Mesenchymal stem cell (in vitro differentiated cells and primary cell): ENCODE measurements around the gene RNGTT.

Experiments used
- DNase-seq: peaks from one replicate; pipeline ENCODE4 v3.0.0-alpha.2; 2013
- H2AFZ ChIP-seq: one replicate; pipeline ENCODE4 v1.6.1; 2013; ENCODE audit warnings: low read depth, mild to moderate bottlenecking, control low read depth, inconsistent platforms, low read length, moderate library complexity
- H2AK5ac ChIP-seq: 2 replicates; pipeline ENCODE4 v1.6.1; 2013; ENCODE audit warnings: low read length, moderate library complexity, mild to moderate bottlenecking, inconsistent platforms; ENCODE audit not compliant: severe bottlenecking
- H2BK120ac ChIP-seq: one replicate; pipeline ENCODE4 v1.6.1; 2013; ENCODE audit warnings: low read depth, mild to moderate bottlenecking, inconsistent platforms, low read length, moderate library complexity
- H2BK12ac ChIP-seq, 2 experiments: one replicate each; pipeline ENCODE4 v1.6.1; 2013; ENCODE audit warnings: inconsistent platforms in 2 of 2, low read length in 2 of 2, mild to moderate bottlenecking in 2 of 2, moderate library complexity in 2 of 2, control low read depth in 1 of 2
- H2BK15ac ChIP-seq: one replicate; pipeline ENCODE4 v1.6.1; 2013; ENCODE audit warnings: mild to moderate bottlenecking, low read depth, inconsistent platforms; ENCODE audit not compliant: poor library complexity, severe bottlenecking
- H2BK5ac ChIP-seq: 2 replicates; pipeline ENCODE4 v1.6.1; 2013; ENCODE audit warnings: low read depth, mild to moderate bottlenecking, low read length, control low read depth, inconsistent platforms; ENCODE audit not compliant: poor library complexity, severe bottlenecking
- H3K14ac ChIP-seq, 2 experiments: one replicate each; pipeline ENCODE4 v1.6.1; 2013; ENCODE audit warnings: inconsistent platforms in 2 of 2, low read length in 2 of 2, control low read depth in 1 of 2, mild to moderate bottlenecking in 1 of 2, moderate library complexity in 1 of 2
- H3K18ac ChIP-seq, 2 experiments: one replicate each; pipeline ENCODE4 v1.6.1; 2013; ENCODE audit warnings: inconsistent platforms in 2 of 2, low read length in 2 of 2, control low read depth in 1 of 2, low read depth in 1 of 2, mild to moderate bottlenecking in 1 of 2
- H3K23ac ChIP-seq, 2 experiments: one replicate each; pipeline ENCODE4 v1.6.1; 2013; ENCODE audit warnings: inconsistent platforms in 2 of 2, low read length in 2 of 2, mild to moderate bottlenecking in 2 of 2, moderate library complexity in 2 of 2, control low read depth in 1 of 2
- H3K27ac ChIP-seq: 2 replicates; pipeline ENCODE4 v1.5.1; 2013; ENCODE audit warnings: mild to moderate bottlenecking, moderate library complexity, low read length, control low read depth, inconsistent platforms; ENCODE audit not compliant: poor library complexity, severe bottlenecking
- H3K27me3 ChIP-seq, 2 experiments: 2 replicates each; pipeline versions ENCODE4 v1.6.1 to v1.7.0; 2013; ENCODE audit warnings: low read length in 2 of 2, mild to moderate bottlenecking in 2 of 2, moderate library complexity in 2 of 2, control low read depth in 1 of 2, inconsistent platforms in 1 of 2; ENCODE audit not compliant: control insufficient read depth in 1 of 2, insufficient read depth in 1 of 2
- H3K36me3 ChIP-seq, 2 experiments: 2 replicates each; pipeline versions ENCODE4 v1.6.1 to v1.7.0; 2013; ENCODE audit warnings: low read length in 2 of 2, control low read depth in 1 of 2, inconsistent platforms in 1 of 2, low read depth in 1 of 2, mild to moderate bottlenecking in 1 of 2; ENCODE audit not compliant: insufficient read depth in 2 of 2, control insufficient read depth in 1 of 2
- H3K4ac ChIP-seq, 2 experiments: one replicate each; pipeline ENCODE4 v1.6.1; 2013; ENCODE audit warnings: inconsistent platforms in 2 of 2, low read length in 2 of 2, mild to moderate bottlenecking in 2 of 2, moderate library complexity in 2 of 2, control low read depth in 1 of 2, low read depth in 1 of 2
- H3K4me1 ChIP-seq: 2 replicates; pipeline ENCODE4 v1.6.1; 2013; ENCODE audit warnings: low read depth, low read length, control low read depth; ENCODE audit not compliant: control insufficient read depth, insufficient read depth
- H3K4me2 ChIP-seq: 2 replicates; pipeline ENCODE4 v1.6.1; 2013; ENCODE audit warnings: low read length, mild to moderate bottlenecking, inconsistent platforms; ENCODE audit not compliant: poor library complexity, severe bottlenecking
- H3K4me3 ChIP-seq, 2 experiments: 2 replicates each; pipeline versions ENCODE4 v1.5.1 to v1.7.0; 2013; ENCODE audit warnings: low read length in 2 of 2, mild to moderate bottlenecking in 2 of 2, control low read depth in 1 of 2, low read depth in 1 of 2; ENCODE audit not compliant: insufficient read depth in 1 of 2
- H3K79me1 ChIP-seq: replicated peaks from 2 replicates; pipeline ENCODE4 v1.6.1; 2013; ENCODE audit warnings: mild to moderate bottlenecking, control low read depth, low read length, inconsistent platforms; ENCODE audit not compliant: poor library complexity, severe bottlenecking
- H3K9ac ChIP-seq: 2 replicates; pipeline ENCODE4 v1.7.0; 2013; ENCODE audit warnings: mild to moderate bottlenecking, low read length, moderate library complexity
- H3K9me3 ChIP-seq: 2 replicates; pipeline ENCODE4 v1.7.0; 2013; ENCODE audit warnings: mild to moderate bottlenecking, low read length; ENCODE audit not compliant: control insufficient read depth
- H4K8ac ChIP-seq: one replicate; pipeline ENCODE4 v1.6.1; 2013; ENCODE audit warnings: inconsistent platforms, mild to moderate bottlenecking, low read length, moderate library complexity
- H4K91ac ChIP-seq: one replicate; pipeline ENCODE4 v1.6.1; 2013; ENCODE audit warnings: mild to moderate bottlenecking, low read length, inconsistent platforms
- WGBS: methylation state at CpG from one replicate; pipeline ENCODE4 v1.1.7; 2013; ENCODE audit warnings: mixed read lengths; 5-methylcytosine and 5-hydroxymethylcytosine counted together

The RNGTT gene

DNA sequence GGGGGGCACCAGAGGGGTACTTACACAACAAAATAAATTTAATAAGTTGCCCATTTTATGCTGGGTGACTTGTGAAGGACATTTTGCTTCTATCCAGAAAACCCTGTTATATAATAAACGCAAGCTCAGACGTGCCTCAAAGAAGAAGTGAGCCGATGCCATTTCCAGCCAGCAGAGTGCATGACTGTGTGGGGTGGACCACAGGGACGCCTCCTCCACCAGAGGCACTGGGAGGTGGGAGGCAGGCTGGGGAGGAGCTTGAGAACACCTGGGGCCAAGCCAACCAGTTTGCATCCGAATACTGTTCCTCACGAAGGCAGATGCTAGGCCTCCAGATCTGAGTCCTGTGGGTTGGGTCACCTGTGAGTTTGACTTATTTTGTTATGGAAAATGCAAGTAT lies 363.8 kb downstream of the RNGTT start:
- no peak overlapping the region for H4K8ac ChIP-seq
- H2BK12ac ChIP-seq = no peak overlapping the region
- no peak overlapping the region for H3K14ac ChIP-seq
- no peak overlapping the region for H3K4ac ChIP-seq
- DNase-seq = no peak
- no peak overlapping the region for H2BK15ac ChIP-seq
- no peak overlapping the region for H3K18ac ChIP-seq
- no peak overlapping the region for H2BK120ac ChIP-seq
- no peak overlapping the region for H2BK5ac ChIP-seq
- H3K4me1 ChIP-seq = no peaks in the 10 kb centered on the region
- H3K23ac ChIP-seq = no peak overlapping the region
- H3K4me3 ChIP-seq = no peak overlapping the region
- H3K36me3 ChIP-seq = no peaks in the 10 kb centered on the region
- no peaks in the 10 kb centered on the region for H3K9me3 ChIP-seq
- no peak overlapping the region for H3K4me2 ChIP-seq
- WGBS = 92% methylated on average over 6 of the region's 6 CpGs
- H2AK5ac ChIP-seq = no peak overlapping the region
- no peak overlapping the region for H3K27ac ChIP-seq
- H3K9ac ChIP-seq = no peak overlapping the region
- H2AFZ ChIP-seq = no peak overlapping the region
- H3K27me3 ChIP-seq = peaks cover 0 to 3% of the 10 kb centered on the region in 2 experiments
- H3K79me1 ChIP-seq = no peaks in the 10 kb centered on the region
- no peak overlapping the region for H4K91ac ChIP-seq

DNA sequence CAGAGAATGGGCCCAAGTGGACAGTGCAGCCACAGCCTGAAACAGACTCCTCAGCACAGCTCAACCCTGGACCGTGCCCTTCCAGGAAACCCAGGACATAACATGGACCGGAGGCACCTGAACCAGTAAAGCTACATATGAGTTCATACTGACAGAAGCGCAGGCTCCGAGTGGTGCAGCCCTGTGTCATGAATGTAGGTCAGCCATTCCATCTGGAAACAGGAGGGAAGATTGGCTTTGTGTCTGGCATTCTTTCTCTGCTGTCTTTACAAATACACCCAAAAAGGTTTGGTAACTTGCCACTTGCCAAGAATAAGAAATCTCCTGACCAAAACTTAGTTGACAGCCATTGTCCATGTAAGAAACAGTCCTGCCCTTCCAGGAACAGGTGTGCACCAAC lies 366.6 kb downstream of the RNGTT start:
- Histone ChIP-seq H3K27ac (no peak overlapping the region), H4K8ac (no peak overlapping the region), H2BK12ac (no peak overlapping the region), H3K14ac (no peak overlapping the region), H3K79me1 (no peaks in the 10 kb centered on the region), H4K91ac (no peak overlapping the region), H3K4me3 (no peak overlapping the region), H3K4me2 (no peak overlapping the region), H3K23ac (no peak overlapping the region), H2AK5ac (no peak overlapping the region), H2BK120ac (no peak overlapping the region), H3K9ac (no peak overlapping the region), H3K18ac (no peak overlapping the region), H3K36me3 (no peaks in the 10 kb centered on the region), H2BK5ac (no peak overlapping the region), H3K4ac (no peak overlapping the region), H3K4me1 (no peaks in the 10 kb centered on the region), H3K9me3 (peaks cover 10% of the 10 kb centered on the region), H2AFZ (no peak overlapping the region), H3K27me3 (no peaks in the 10 kb centered on the region), H2BK15ac (no peak overlapping the region)
- WGBS = 82% methylated on average over 4 of the region's 4 CpGs
- DNase-seq = no peak

DNA sequence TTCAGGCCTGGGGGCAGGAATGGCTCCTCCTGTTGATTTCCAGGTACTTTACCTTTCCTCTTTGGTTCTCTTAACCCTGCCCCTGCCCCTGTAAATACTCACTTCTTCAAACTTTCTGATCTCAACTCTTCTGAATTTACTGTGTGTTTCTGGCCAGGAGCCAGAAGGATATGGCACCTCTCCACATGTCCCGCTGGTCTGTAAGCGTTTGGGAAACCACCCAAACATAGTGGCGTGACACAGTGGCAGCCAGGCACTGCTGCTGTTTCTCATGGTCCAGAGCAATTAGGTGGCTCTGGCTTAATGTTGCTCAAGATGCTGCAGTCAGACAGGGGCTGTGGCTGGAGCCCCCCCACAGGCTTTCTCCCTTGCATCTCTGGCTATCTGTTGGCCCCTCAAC lies 374.5 kb downstream of the RNGTT start:
- Histone ChIP-seq H2BK5ac (no peak overlapping the region), H3K23ac (no peak overlapping the region), H3K4me3 (no peak overlapping the region), H2BK12ac (no peak overlapping the region), H3K14ac (no peak overlapping the region), H3K79me1 (no peaks in the 10 kb centered on the region), H3K9me3 (peaks cover 10% of the 10 kb centered on the region), H3K9ac (no peak overlapping the region), H2AK5ac (no peak overlapping the region), H3K27me3 (peaks cover 24 to 40% of the 10 kb centered on the region in 2 experiments), H2BK15ac (no peak overlapping the region), H3K18ac (no peak overlapping the region), H3K36me3 (no peaks in the 10 kb centered on the region), H3K4me2 (no peak overlapping the region), H2BK120ac (no peak overlapping the region), H2AFZ (no peak overlapping the region), H4K8ac (no peak overlapping the region), H3K27ac (no peak overlapping the region), H3K4ac (no peak overlapping the region), H3K4me1 (no peaks in the 10 kb centered on the region), H4K91ac (no peak overlapping the region)
- 90% methylated on average over 3 of the region's 3 CpGs for WGBS
- DNase-seq = no peak

DNA sequence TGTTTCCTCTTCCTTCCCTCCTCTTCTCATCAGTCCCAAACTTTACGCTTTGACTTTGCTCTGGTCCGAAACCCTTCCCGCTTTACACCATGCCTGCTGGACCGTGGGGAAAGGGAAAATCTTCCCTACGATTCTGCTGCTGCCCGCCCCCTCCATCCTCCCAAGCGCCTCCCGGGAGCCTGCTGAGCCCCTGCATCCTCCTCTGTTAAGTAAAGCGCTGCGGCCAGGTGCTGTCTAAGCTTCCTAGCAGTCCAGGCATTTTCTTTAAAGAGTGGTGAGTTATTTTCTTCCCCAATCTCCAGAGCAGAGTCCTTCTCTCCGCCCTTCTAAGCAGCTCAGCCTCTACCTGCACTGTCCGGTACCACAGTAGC lies 376.3 kb downstream of the RNGTT start:
- no peak overlapping the region for H2BK5ac ChIP-seq
- no peak overlapping the region for H3K14ac ChIP-seq
- no peaks in the 10 kb centered on the region for H3K79me1 ChIP-seq
- peaks cover 24 to 40% of the 10 kb centered on the region in 2 experiments for H3K27me3 ChIP-seq
- no peak overlapping the region for H2BK120ac ChIP-seq
- WGBS = 82% methylated on average over 9 of the region's 12 CpGs
- H3K23ac ChIP-seq = no peak overlapping the region
- no peak overlapping the region for H3K18ac ChIP-seq
- H2BK15ac ChIP-seq = no peak overlapping the region
- H3K4me3 ChIP-seq = no peak overlapping the region
- H4K91ac ChIP-seq = no peak overlapping the region
- no peak overlapping the region for H3K4ac ChIP-seq
- H2AFZ ChIP-seq = no peak overlapping the region
- H3K9me3 ChIP-seq = peaks cover 7% of the 10 kb centered on the region
- H4K8ac ChIP-seq = no peak overlapping the region
- no peaks in the 10 kb centered on the region for H3K36me3 ChIP-seq
- H2BK12ac ChIP-seq = no peak overlapping the region
- no peak overlapping the region for H3K4me2 ChIP-seq
- H3K27ac ChIP-seq = no peak overlapping the region
- no peak for DNase-seq
- H2AK5ac ChIP-seq = no peak overlapping the region
- H3K9ac ChIP-seq = no peak overlapping the region
- no peaks in the 10 kb centered on the region for H3K4me1 ChIP-seq
